Liver (tissue), 9 donors: ENCODE data around the gene SCRG1. TPM values are rescaled to one million over a fixed set of nuclear protein-coding genes. Genes with fewer than 3 reads are reported as not detected.

Experiments
- DNase-seq: peaks from one replicate; pipeline ENCODE4 v3.0.0-alpha.2; 2017; ENCODE audit warnings: low spot score
- H3K27ac ChIP-seq, 2 donors: one replicate each; pipeline ENCODE4 v1.7.0; 2013; ENCODE audit warnings: inconsistent platforms in 2 of 2, low read length in 2 of 2, control low read depth in 1 of 2, low read depth in 1 of 2, mild to moderate bottlenecking in 1 of 2
- H3K27me3 ChIP-seq, 4 donors: one replicate each; pipeline versions ENCODE4 v1.6.1 to v1.7.0; 2013; ENCODE audit warnings: low read length in 3 of 4, inconsistent platforms in 1 of 4, mild to moderate bottlenecking in 1 of 4, moderate library complexity in 1 of 4; ENCODE audit not compliant: control insufficient read depth in 4 of 4, insufficient read depth in 4 of 4
- H3K36me3 ChIP-seq, 4 donors: one replicate each; pipeline versions ENCODE4 v1.6.1 to v1.7.0; 2013; ENCODE audit warnings: low read length in 3 of 4, mild to moderate bottlenecking in 3 of 4, low read depth in 1 of 4, moderate library complexity in 1 of 4; ENCODE audit not compliant: control insufficient read depth in 4 of 4, insufficient read depth in 3 of 4
- H3K4me1 ChIP-seq, 4 donors: one replicate each; pipeline versions ENCODE4 v1.6.1 to v1.7.0; 2013; ENCODE audit warnings: low read length in 3 of 4, mild to moderate bottlenecking in 3 of 4, moderate library complexity in 1 of 4; ENCODE audit not compliant: control insufficient read depth in 4 of 4, insufficient read depth in 4 of 4
- H3K4me3 ChIP-seq, 3 donors: one replicate each; pipeline versions ENCODE4 v1.6.1 to v1.7.0; 2013; ENCODE audit warnings: low read length in 3 of 3, control low read depth in 1 of 3, low read depth in 1 of 3, mild to moderate bottlenecking in 1 of 3
- H3K9ac ChIP-seq, 2 donors: one replicate each; pipeline ENCODE4 v1.7.0; 2013; ENCODE audit warnings: low read length in 2 of 2, mild to moderate bottlenecking in 2 of 2, moderate library complexity in 2 of 2, control low read depth in 1 of 2, low read depth in 1 of 2
- H3K9me3 ChIP-seq, 4 donors: one replicate each; pipeline versions ENCODE4 v1.6.1 to v1.7.0; 2013; ENCODE audit warnings: low read length in 3 of 4; ENCODE audit not compliant: control insufficient read depth in 4 of 4
- CTCF ChIP-seq: fragments of 150-350 bp; IDR thresholded peaks from 2 replicates; pipeline ENCODE4 v1.5.1; 2017; ENCODE audit warnings: improper control_type of control experiment, low read depth, low read length; ENCODE audit not compliant: missing input control
- EGR1 ChIP-seq, 2 donors: IDR thresholded peaks; 2 replicates each; pipeline ENCODE4 v1.6.1; 2016 to 2018; ENCODE audit warnings: antibody characterized with exemption in 2 of 2, low read depth in 2 of 2
- FOXA1 ChIP-seq: IDR thresholded peaks from 2 replicates; pipeline ENCODE4 v1.6.1; 2016; ENCODE audit warnings: antibody characterized with exemption
- FOXA2 ChIP-seq: IDR thresholded peaks from 2 replicates; pipeline ENCODE4 v1.6.1; 2016; ENCODE audit warnings: antibody characterized with exemption
- GABPA ChIP-seq, 2 donors: IDR thresholded peaks in 1 of 2; conservative IDR thresholded peaks in 1 of 2; 2 replicates each; pipeline ENCODE4 v1.6.1; 2016; ENCODE audit warnings: antibody characterized with exemption in 2 of 2, mild to moderate bottlenecking in 1 of 2, moderate library complexity in 1 of 2
- HNF4A ChIP-seq, 2 donors: conservative IDR thresholded peaks; 2 replicates each; pipeline ENCODE4 v1.6.1; 2016; ENCODE audit warnings: antibody characterized with exemption in 2 of 2, mild to moderate bottlenecking in 2 of 2
- JUND ChIP-seq, 2 donors: IDR thresholded peaks; 2 replicates each; pipeline ENCODE4 v1.6.1; 2016; ENCODE audit warnings: antibody characterized with exemption in 2 of 2
- MAX ChIP-seq: IDR thresholded peaks from 2 replicates; pipeline ENCODE4 v1.6.1; 2016; ENCODE audit warnings: antibody characterized with exemption
- NR2F2 ChIP-seq: IDR thresholded peaks from 2 replicates; pipeline ENCODE4 v1.6.1; 2016; ENCODE audit warnings: antibody characterized with exemption
- RAD21 ChIP-seq, 2 donors: IDR thresholded peaks; 2 replicates each; pipeline ENCODE4 v1.6.1; 2016; ENCODE audit warnings: antibody characterized with exemption in 2 of 2, mild to moderate bottlenecking in 2 of 2
- RXRA ChIP-seq, 2 donors: IDR thresholded peaks; 2 replicates each; pipeline ENCODE4 v1.6.1; 2017 to 2018; ENCODE audit warnings: antibody characterized with exemption in 2 of 2, mild to moderate bottlenecking in 1 of 2
- SP1 ChIP-seq: IDR thresholded peaks from 2 replicates; pipeline ENCODE4 v1.6.1; 2018; ENCODE audit warnings: antibody characterized with exemption, mild to moderate bottlenecking
- TAF1 ChIP-seq: conservative IDR thresholded peaks from 2 replicates; pipeline ENCODE4 v1.6.1; 2016; ENCODE audit warnings: antibody characterized with exemption, mild to moderate bottlenecking
- YY1 ChIP-seq: IDR thresholded peaks from 2 replicates; pipeline ENCODE4 v1.6.1; 2016; ENCODE audit warnings: antibody characterized with exemption, mild to moderate bottlenecking
- ZBTB33 ChIP-seq: IDR thresholded peaks from 2 replicates; pipeline ENCODE4 v1.6.1; 2016; ENCODE audit warnings: antibody characterized with exemption
- WGBS: extraction: QIAGEN DNeasy Blood & Tissue Kit; methylation state at CpG from one replicate; pipeline ENCODE4 v1.1.7; 2013; 5-methylcytosine and 5-hydroxymethylcytosine counted together
- polyA plus RNA-seq, 2 donors: library from polyadenylated mRNA; stranded (reverse) in 1 of 2; unstranded in 1 of 2; fragments of 200-250 nt in 1 of 2; fragments of >200 nt in 1 of 2; fragmentation: Nextera tagmentation in 1 of 2; extraction: Ambion mirVana in 1 of 2; gene quantifications; one replicate each; pipeline versions ENCODE4 v1.2.1 to v1.2.3, GENCODE V29; 2013 to 2015
- total RNA-seq, 2 donors: library from RNA; depleted of rRNA; stranded (reverse); fragments of >200 nt; gene quantifications; one replicate each; pipeline ENCODE4 v1.2.3, GENCODE V29; 2014
- TF ChIP-seq, protein P1 (sequence below): IDR thresholded peaks from 2 replicates; pipeline ENCODE4 v1.6.1; 2016; ENCODE audit warnings: antibody characterized with exemption, mild to moderate bottlenecking
- TF ChIP-seq, protein P2 (sequence below): IDR thresholded peaks from 2 replicates; pipeline ENCODE4 v1.6.1; 2016; ENCODE audit warnings: antibody characterized with exemption
- donor health status: healthy.
- donor health status: healthy.
- donor health status: healthy.
- donor health status: healthy.
- donor health status: healthy.

Gene SCRG1
- total and polyA plus RNA-seq, 4 donors = under 0.01 to 0.46 (median 0.01) TPM; not detected in 1

DNA sequence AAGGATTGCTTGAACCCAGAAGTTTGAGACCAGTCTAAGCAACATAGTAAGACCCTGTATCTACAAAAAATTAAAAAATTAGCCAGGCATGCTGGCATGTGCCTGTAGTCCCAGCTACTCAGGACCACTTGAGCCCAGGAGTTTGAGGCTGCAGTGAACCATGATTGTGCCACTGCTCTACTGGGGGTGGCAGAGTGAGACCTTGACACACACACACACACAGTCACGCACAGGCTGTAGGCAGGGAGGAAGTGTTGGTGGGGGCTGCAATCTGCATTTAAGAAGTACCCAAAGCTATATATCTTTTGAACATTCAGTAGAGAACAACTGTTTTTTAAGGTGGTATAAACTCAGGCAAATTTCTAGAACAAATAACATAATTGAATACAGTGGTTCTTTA is 7.2 kb downstream of the SCRG1 start:
- no peak for TF ChIP-seq FOXA2
- TF ChIP-seq MAX = no peak
- TF ChIP-seq RXRA (IDR thresholded peaks at IDR 0.05) = no peak
- no peak for TF ChIP-seq FOXA1
- TF ChIP-seq NR2F2 = no peak
- TF ChIP-seq CTCF = no peak
- TF ChIP-seq, protein P1, sequence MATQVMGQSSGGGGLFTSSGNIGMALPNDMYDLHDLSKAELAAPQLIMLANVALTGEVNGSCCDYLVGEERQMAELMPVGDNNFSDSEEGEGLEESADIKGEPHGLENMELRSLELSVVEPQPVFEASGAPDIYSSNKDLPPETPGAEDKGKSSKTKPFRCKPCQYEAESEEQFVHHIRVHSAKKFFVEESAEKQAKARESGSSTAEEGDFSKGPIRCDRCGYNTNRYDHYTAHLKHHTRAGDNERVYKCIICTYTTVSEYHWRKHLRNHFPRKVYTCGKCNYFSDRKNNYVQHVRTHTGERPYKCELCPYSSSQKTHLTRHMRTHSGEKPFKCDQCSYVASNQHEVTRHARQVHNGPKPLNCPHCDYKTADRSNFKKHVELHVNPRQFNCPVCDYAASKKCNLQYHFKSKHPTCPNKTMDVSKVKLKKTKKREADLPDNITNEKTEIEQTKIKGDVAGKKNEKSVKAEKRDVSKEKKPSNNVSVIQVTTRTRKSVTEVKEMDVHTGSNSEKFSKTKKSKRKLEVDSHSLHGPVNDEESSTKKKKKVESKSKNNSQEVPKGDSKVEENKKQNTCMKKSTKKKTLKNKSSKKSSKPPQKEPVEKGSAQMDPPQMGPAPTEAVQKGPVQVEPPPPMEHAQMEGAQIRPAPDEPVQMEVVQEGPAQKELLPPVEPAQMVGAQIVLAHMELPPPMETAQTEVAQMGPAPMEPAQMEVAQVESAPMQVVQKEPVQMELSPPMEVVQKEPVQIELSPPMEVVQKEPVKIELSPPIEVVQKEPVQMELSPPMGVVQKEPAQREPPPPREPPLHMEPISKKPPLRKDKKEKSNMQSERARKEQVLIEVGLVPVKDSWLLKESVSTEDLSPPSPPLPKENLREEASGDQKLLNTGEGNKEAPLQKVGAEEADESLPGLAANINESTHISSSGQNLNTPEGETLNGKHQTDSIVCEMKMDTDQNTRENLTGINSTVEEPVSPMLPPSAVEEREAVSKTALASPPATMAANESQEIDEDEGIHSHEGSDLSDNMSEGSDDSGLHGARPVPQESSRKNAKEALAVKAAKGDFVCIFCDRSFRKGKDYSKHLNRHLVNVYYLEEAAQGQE = no peak
- TF ChIP-seq HNF4A (conservative IDR thresholded peaks at IDR 0.05) = no peak
- TF ChIP-seq ZBTB33 = no peak
- no peak for TF ChIP-seq SP1
- no peak for TF ChIP-seq JUND (IDR thresholded peaks at IDR 0.05)
- TF ChIP-seq TAF1 = no peak
- TF ChIP-seq GABPA (IDR thresholded peaks at IDR 0.05 in 1 of 2, conservative IDR thresholded peaks at IDR 0.05 in 1 of 2) = no peak
- TF ChIP-seq, protein P2, sequence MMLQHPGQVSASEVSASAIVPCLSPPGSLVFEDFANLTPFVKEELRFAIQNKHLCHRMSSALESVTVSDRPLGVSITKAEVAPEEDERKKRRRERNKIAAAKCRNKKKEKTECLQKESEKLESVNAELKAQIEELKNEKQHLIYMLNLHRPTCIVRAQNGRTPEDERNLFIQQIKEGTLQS = no peak
- TF ChIP-seq YY1 = no peak
- no peak overlapping the region for H3K27ac ChIP-seq
- H3K9me3 ChIP-seq = no peaks in the 10 kb centered on the region
- 97% methylated on average over 1 of the region's 1 CpG for WGBS
- H3K4me3 ChIP-seq = no peak overlapping the region
- no peaks in the 10 kb centered on the region for H3K27me3 ChIP-seq
- H3K9ac ChIP-seq = no peak overlapping the region
- no peaks in the 10 kb centered on the region for H3K4me1 ChIP-seq
- no peak for DNase-seq
- H3K36me3 ChIP-seq = no peaks in the 10 kb centered on the region

DNA sequence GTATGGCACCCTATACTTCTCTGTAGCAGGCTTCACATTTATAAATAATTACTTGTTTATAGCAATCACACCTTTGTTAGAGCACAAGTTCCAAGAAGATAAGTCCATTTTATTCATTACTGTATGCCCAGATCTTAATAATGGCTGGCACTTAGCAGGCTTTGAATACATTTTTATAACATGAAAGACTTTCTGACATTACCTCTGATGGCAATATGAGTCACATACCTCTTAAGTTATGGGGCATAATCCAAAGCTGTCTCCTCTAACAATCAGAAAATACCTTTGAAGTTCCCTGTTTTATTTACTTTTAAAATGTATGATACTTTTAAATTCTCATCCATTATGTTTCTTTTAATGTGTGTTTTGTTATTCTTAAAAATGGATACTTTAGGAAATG is 12.2 kb downstream of the SCRG1 start:
- no peak for DNase-seq
- H3K36me3 ChIP-seq = no peaks in the 10 kb centered on the region
- no peak overlapping the region for H3K27ac ChIP-seq
- no peaks in the 10 kb centered on the region for H3K9me3 ChIP-seq
- no peaks in the 10 kb centered on the region for H3K4me1 ChIP-seq
- no peak for TF ChIP-seq YY1
- no peak for TF ChIP-seq GABPA (IDR thresholded peaks at IDR 0.05 in 1 of 2, conservative IDR thresholded peaks at IDR 0.05 in 1 of 2)
- TF ChIP-seq, protein P2 = no peak
- TF ChIP-seq RAD21 (IDR thresholded peaks at IDR 0.05) = no peak
- TF ChIP-seq EGR1 (IDR thresholded peaks at IDR 0.05; ENCODE audit: low read depth in 2 of 2) = no peak
- TF ChIP-seq, protein P1 = no peak
- TF ChIP-seq NR2F2 = no peak
- no peak for TF ChIP-seq JUND (IDR thresholded peaks at IDR 0.05)
- TF ChIP-seq RXRA (IDR thresholded peaks at IDR 0.05) = no peak
- H3K9ac ChIP-seq = no peak overlapping the region
- H3K27me3 ChIP-seq = no peaks in the 10 kb centered on the region
- no peak overlapping the region for H3K4me3 ChIP-seq
